Cortex of kidney (tissue), 1 donor: ENCODE data around the gene ERFL.
"Not testable (repeated sequence)": the region's sequence is repeated elsewhere in the genome, so short reads cannot be mapped to it uniquely, and the experiment has no call there.

Experiments used
- DNase-seq: peaks from one replicate; lab custom pipeline; 2025; lab: John Stamatoyannopoulos, UW

ERFL gene

DNA sequence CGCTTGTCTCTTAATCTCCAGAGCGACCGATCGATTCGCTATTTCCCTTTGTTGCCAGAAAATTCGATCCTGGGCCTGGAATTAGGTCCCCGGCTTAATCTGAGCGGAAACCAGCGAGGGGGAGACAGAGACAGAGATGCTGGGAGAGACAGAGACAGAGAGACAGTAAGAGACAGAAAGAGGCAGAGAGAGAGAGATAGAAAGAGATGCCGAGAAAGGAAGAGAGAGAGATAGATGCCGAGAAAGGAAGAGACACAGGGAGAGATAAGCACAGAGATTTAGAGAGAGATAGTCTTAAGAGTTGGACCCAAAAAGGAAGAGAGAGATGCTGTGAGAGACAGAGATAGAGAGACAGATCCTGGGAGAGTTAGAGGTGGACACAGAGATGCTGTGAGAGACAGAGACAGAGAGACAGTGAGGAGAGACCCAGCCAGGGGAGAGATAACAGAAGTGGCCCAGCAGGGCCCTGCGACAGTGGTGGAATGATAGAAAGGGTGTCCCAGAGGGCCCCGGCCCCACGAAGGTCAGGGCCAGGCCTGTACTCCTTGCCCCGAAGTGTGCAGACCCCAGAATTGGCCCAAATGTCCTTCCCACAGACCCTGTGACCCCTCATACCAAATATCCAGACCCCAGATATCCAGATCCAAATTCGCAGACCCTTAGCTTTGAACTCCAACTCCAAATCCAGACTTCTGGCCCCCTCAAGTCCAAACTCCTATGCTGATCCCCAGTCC is 1.3 kb downstream of the ERFL start:
- no peak for DNase-seq

DNA sequence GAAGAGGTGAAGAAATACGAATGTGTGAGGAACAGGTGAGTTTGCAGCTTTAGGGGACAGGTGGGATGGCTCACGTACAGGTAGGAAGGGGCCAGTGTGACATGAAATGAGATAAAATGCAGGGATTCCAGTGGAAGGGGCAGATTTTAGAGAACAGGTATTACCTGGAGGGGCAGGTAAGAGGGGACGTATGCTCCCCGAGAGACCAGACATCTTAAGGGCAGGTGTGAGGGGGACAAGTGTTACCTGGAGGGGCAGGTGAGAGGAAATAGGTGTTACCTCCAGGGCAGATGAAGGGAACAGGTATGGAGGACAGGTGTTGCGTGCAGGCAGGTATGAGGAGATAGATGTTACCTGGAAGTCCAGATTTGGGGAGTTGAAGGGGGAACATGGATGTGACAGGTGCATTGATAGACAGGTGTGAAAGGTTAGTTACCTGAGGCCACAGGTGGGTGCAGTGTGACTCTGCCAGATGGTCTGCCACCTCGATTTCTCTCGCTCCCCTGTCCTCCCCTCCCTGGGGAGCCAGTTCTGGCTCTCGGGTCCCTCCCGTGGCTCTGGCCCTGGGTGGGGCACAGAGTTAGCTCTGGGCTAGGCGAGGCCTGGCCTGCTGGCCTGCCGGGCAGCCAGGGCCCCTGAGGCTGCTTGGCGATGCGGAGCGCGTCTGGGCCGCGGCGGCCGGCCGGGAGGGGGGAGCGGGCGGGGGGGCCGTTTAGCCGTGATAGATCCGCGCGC is 2.1 kb downstream of the ERFL start:
- no peak for DNase-seq

DNA sequence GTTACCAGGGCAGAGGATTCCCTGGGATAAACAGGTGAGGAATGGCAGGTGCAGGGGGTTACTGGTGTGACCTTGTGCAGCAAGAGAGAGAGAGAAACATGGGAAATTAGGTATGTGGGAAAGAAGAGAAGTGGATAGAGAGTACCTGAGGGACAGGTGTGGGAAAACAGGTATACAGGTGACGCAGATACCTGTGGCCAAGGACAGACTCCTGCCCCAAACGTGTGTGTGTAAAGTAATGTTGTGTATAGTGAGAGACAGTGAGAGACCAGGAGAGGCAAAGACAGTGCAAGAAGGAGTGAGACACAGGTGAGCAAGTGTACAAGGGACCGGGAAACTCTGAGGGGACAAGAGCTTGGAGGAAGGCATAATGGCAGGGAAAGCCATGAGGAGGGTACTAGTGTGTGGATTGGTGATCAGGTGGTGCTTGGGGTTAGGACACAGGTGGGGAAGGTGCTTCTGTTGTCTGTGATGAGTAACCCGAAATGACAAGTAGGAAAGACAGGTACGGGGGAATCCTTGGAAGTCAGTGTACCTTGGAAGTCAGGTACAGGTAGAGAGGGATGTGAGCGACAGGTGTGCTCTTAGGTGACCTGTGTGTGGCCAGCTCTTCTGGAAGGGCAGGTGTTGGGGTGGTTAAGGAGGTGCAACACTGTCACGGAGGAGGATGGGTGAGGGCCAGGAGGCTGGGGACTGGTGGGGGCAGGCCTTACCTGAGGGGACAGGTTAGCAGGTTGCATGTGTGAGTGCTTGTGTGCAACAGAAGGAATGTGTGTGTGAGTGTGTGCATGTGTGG is 2.8 kb downstream of the ERFL start:
- DNase-seq = no peak

GRCh38 chr19:41924151-41925145 is 3.8 kb downstream of the ERFL start:
- DNase-seq = no peak

- no peak for DNase-seq
These were observed 5.0 kb downstream of the ERFL start for GRCh38 chr19:41923045-41923788.

- no peak for DNase-seq
These were observed 5.7 kb downstream of the ERFL start for GRCh38 chr19:41922585-41922984.

GRCh38 chr19:41921577-41922576 is 6.4 kb downstream of the ERFL start:
- no peak for DNase-seq

GRCh38 chr19:41920882-41921576 is 7.2 kb downstream of the ERFL start:
- DNase-seq = no peak

GRCh38 chr19:41919948-41920712 is 8.1 kb downstream of the ERFL start:
- no peak for DNase-seq

DNA sequence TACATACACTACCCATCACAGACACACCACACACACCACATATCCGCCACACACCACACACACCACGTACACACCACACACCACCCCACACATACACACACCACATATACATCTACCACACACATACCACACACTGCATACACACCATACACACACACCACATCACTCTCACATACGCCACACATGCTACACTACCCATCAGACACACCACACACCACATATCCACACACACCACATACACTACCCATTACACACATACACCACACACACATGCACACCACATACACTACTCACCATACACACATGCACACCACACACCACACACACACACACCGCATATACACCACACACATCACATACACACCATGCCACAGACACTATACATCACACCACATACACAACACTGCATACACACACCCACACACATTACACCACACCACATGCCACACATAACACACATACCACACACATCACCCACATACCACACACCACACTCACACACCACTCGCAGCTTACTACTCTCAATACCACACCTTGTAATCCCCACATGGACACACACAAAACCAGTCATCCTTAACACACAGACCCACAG is 9.5 kb downstream of the ERFL start:
- no peak for DNase-seq

DNA sequence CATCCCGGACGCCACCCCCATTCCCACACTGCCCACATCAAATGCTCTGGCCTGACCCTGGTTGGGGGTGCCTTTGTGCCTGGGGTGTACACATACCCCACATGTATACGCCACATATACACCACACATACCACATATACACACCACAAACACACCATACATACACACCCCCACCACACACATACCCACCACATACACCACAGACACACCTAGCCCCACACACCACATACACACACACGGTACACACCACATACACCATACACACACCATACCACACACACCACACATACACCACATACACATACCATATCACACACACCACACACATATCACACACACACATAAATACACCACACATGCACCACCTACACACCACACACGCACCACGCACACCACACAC is 10.2 kb downstream of the ERFL start:
- no peak for DNase-seq

GRCh38 chr19:41917676-41918075 is 10.6 kb downstream of the ERFL start:
- DNase-seq = no peak

DNA sequence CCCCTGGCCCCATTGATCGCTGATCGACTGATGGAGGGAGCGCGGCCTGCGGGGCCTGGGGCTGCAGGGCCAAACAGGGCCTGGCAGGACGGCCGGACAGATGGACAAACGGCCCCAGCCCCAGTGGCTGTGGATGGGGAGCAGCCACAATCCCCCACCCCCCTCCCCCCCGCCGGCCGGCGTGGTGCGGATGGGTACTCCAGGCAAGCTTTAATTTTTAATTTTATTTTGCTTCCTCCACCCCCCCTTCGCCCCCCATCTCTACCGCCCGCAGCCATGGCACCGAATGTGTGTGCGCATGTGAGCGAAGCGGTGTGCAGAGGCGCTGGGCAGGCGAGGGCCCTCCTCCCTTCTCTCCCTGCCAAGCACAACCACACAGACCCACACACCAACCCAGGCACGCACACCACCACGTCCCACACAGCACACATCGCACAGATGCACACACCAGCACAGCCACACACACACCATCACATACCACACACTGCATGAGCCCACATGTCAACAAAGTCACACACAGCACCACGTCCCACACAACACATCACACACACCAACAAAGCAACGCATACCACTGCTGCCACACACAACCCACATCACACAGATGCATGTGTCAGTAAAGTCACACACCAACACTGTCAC is 12.4 kb downstream of the ERFL start:
- DNase-seq = no peak

- DNase-seq = no peak
These were observed 13.1 kb downstream of the ERFL start for GRCh38 chr19:41915021-41915775.

DNA sequence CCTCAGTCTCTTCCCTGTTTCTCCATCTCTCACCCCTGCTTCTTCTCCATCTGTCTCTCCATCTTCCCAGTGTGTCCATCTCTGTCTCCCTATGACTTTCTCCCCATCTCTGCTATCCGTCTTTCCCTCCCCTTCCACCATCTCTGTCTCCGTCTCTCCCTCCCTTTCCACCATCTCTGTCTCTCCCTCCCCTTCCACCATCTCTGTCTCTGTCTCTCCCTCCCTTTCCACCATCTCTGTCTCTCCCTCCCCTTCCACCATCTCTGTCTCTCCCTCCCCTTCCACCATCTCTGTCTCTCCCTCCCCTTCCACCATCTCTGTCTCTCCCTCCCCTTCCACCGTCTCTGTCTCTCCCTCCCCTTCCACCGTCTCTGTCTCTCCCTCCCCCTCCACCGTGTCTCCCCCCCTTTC is 13.8 kb downstream of the ERFL start:
- DNase-seq = not testable (repeated sequence)
